Endothelial cell (in vitro differentiated cells): ENCODE results near the gene DFFA. TPM values are rescaled to one million over a fixed set of nuclear protein-coding genes. Genes with fewer than 3 reads are reported as not detected.

Experiments used
- DNase-seq: peaks from one replicate; pipeline ENCODE4 v3.0.0; 2021; ENCODE audit warnings: low spot score
- H3K27ac Mint-ChIP-seq: one replicate; pipeline ENCODE4 v1.8.0; 2021; ENCODE audit warnings: mixed read lengths, inconsistent platforms; ENCODE audit not compliant: unreplicated experiment
- H3K27me3 Mint-ChIP-seq: one replicate; pipeline ENCODE4 v1.8.0; 2021; ENCODE audit warnings: mild to moderate bottlenecking, moderate library complexity, mixed read lengths, inconsistent platforms; ENCODE audit not compliant: unreplicated experiment
- H3K36me3 Mint-ChIP-seq: one replicate; pipeline ENCODE4 v1.8.0; 2021; ENCODE audit warnings: mild to moderate bottlenecking, low read depth, mixed read lengths, inconsistent platforms; ENCODE audit not compliant: unreplicated experiment
- H3K4me1 Mint-ChIP-seq: one replicate; pipeline ENCODE4 v1.8.0; 2021; ENCODE audit warnings: mild to moderate bottlenecking, mixed read lengths, inconsistent platforms; ENCODE audit not compliant: unreplicated experiment
- H3K4me3 Mint-ChIP-seq: one replicate; pipeline ENCODE4 v1.8.0; 2021; ENCODE audit warnings: mild to moderate bottlenecking, mixed read lengths, inconsistent platforms; ENCODE audit not compliant: unreplicated experiment
- H3K9me3 Mint-ChIP-seq: one replicate; pipeline ENCODE4 v1.8.0; 2021; ENCODE audit warnings: mixed read lengths, inconsistent platforms; ENCODE audit not compliant: unreplicated experiment
- total RNA-seq: library from RNA; stranded (reverse); fragmentation: NEBNext Ultra II Directional; extraction: Animal tissue kit (Norgen Biotek cat#: 25700); gene quantifications from one replicate; pipeline ENCODE4 v1.2.1, GENCODE V29; 2021; ENCODE audit not compliant: unreplicated experiment
- TF ChIP-seq, protein P1 (sequence below): fragments of 200-600 bp; sonication (generic); IDR thresholded peaks from one replicate; pipeline ENCODE4 v1.5.0; 2021; ENCODE audit warnings: antibody characterized with exemption; ENCODE audit not compliant: unreplicated experiment

DFFA gene
- total RNA-seq, 1 donor from 2014 or later, result 77.1 TPM

DNA sequence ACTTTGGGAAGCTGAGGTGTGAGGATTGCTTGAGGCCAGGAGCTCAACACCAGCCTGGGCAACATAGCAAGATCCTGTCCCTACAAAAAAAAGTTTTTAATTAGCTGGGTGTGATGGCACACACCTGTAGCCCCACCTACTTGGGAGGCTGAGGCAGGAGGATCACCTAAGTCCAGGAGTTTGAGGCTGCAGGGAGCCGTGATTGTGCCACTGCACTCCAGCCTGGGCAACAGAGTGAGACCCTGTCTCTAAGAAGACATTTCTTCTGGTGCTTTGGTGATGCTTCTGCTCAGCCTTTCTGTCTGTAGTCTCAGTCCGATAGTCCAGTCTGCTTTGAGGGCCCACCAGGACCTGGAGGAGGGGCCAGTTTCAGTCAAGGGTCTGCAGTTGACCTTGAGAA, 65.1 kb downstream of the DFFA start:
- H3K27ac Mint-ChIP-seq, result no peak overlapping the region
- peaks cover 1% of the 10 kb centered on the region for H3K27me3 Mint-ChIP-seq
- H3K9me3 Mint-ChIP-seq, result no peaks in the 10 kb centered on the region
- H3K4me1 Mint-ChIP-seq, result no peaks in the 10 kb centered on the region
- TF ChIP-seq, protein P1, sequence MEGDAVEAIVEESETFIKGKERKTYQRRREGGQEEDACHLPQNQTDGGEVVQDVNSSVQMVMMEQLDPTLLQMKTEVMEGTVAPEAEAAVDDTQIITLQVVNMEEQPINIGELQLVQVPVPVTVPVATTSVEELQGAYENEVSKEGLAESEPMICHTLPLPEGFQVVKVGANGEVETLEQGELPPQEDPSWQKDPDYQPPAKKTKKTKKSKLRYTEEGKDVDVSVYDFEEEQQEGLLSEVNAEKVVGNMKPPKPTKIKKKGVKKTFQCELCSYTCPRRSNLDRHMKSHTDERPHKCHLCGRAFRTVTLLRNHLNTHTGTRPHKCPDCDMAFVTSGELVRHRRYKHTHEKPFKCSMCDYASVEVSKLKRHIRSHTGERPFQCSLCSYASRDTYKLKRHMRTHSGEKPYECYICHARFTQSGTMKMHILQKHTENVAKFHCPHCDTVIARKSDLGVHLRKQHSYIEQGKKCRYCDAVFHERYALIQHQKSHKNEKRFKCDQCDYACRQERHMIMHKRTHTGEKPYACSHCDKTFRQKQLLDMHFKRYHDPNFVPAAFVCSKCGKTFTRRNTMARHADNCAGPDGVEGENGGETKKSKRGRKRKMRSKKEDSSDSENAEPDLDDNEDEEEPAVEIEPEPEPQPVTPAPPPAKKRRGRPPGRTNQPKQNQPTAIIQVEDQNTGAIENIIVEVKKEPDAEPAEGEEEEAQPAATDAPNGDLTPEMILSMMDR, result no peak
- no peak for DNase-seq
- H3K36me3 Mint-ChIP-seq, result peaks cover 53% of the 10 kb centered on the region
- H3K4me3 Mint-ChIP-seq, result no peak overlapping the region

Other genes with a start within 250 kb of the DFFA start
- 196 TPM for gene PGD, start 73.5 kb downstream of the DFFA start, total RNA-seq
- gene CENPS, start 42.1 kb downstream of the DFFA start, total RNA-seq, result 9.8 TPM
- 0.77 TPM for gene CORT, start 22.5 kb downstream of the DFFA start, total RNA-seq
- 20.9 TPM for gene PEX14, start 2.4 kb upstream of the DFFA start, total RNA-seq